ENCODE measurements around the gene CHCHD10.

The CHCHD10 gene

GRCh38 chr22:23803001-23803819 lies 35.4 kb upstream of the CHCHD10 start:
- TF ChIP-seq ZFX (IDR thresholded peaks at IDR 0.05; ENCODE audit: borderline replicate concordance), result no peak
- TF ChIP-seq CTCF (IDR thresholded peaks at IDR 0.05), result no peak
- H3K27ac ChIP-seq, result no peak overlapping the region

GRCh38 chr22:23801886-23802377 lies 34.2 kb upstream of the CHCHD10 start:
- no peak overlapping the region; the same call in 1 of the 2 replicates for H3K27ac ChIP-seq
- TF ChIP-seq CTCF (IDR thresholded peaks at IDR 0.05), result no peak
- no peak for TF ChIP-seq ZFX (IDR thresholded peaks at IDR 0.05; ENCODE audit: borderline replicate concordance)

- no peak for TF ChIP-seq ZFX (IDR thresholded peaks at IDR 0.05; ENCODE audit: borderline replicate concordance)
- TF ChIP-seq CTCF (IDR thresholded peaks at IDR 0.05), result no peak
- H3K27ac ChIP-seq, result no peak overlapping the region; the same call in 1 of the 2 replicates
These were observed 33.6 kb upstream of the CHCHD10 start for GRCh38 chr22:23801238-23801821.

GRCh38 chr22:23800297-23801237 lies 32.8 kb upstream of the CHCHD10 start:
- H3K27ac ChIP-seq, result no peak overlapping the region
- no peak for TF ChIP-seq CTCF (IDR thresholded peaks at IDR 0.05)
- TF ChIP-seq ZFX (IDR thresholded peaks at IDR 0.05; ENCODE audit: borderline replicate concordance), result no peak

- TF ChIP-seq ZFX (IDR thresholded peaks at IDR 0.05; ENCODE audit: borderline replicate concordance) (no peak), CTCF (IDR thresholded peaks at IDR 0.05) (no peak)
These were observed 28.7 kb upstream of the CHCHD10 start for GRCh38 chr22:23796461-23796860.

GRCh38 chr22:23793326-23793725 lies 25.6 kb upstream of the CHCHD10 start:
- TF ChIP-seq CTCF (IDR thresholded peaks at IDR 0.05) (no peak), ZFX (IDR thresholded peaks at IDR 0.05; ENCODE audit: borderline replicate concordance) (no peak)
- H3K27ac ChIP-seq, result no peak overlapping the region

More at GRCh38 chr22:23796461-23796860, 28.7 kb upstream of the CHCHD10 start:
- no peak overlapping the region for H3K27ac ChIP-seq

Measured in 22Rv1 (cell line).